Iris pigment epithelial cell (primary cell): Measurements from ENCODE around the gene HAUS8.
A peak's percentile ranks its signal among the peaks of the same experiment; 100 is the strongest.
"Not testable (repeated sequence)": the region's sequence is repeated elsewhere in the genome, so short reads cannot be mapped to it uniquely, and the experiment has no call there.

Experiments used
- DNase-seq: peaks from one replicate; pipeline ENCODE4 v3.0.0-alpha.2; 2011; ENCODE audit warnings: low read depth

Gene HAUS8

GRCh38 chr19:17035842-17036424 is 39.3 kb downstream of the HAUS8 start:
- no peak for DNase-seq

- DNase-seq = no peak
These were observed 43.5 kb downstream of the HAUS8 start for GRCh38 chr19:17031741-17032140.

GRCh38 chr19:17027535-17027975 is 47.7 kb downstream of the HAUS8 start:
- DNase-seq = no peak

- no peak for DNase-seq
These were observed 48.3 kb downstream of the HAUS8 start, which contains the start of gene CPAMD8 for GRCh38 chr19:17026706-17027534. Gene CPAMD8, minus strand, starts transcription at chr19:17026810. Its CDS starts 168 bp downstream, at chr19:17026642.

- DNase-seq = no peak
These were observed 49.1 kb downstream of the HAUS8 start for GRCh38 chr19:17025991-17026658.

- DNase-seq = no peak
These were observed 49.9 kb downstream of the HAUS8 start for GRCh38 chr19:17025361-17025760.

GRCh38 chr19:17024941-17025340 is 50.3 kb downstream of the HAUS8 start:
- not testable (repeated sequence) for DNase-seq

GRCh38 chr19:17023805-17024204 is 51.4 kb downstream of the HAUS8 start:
- no peak for DNase-seq

- no peak for DNase-seq
These were observed 52.5 kb downstream of the HAUS8 start for GRCh38 chr19:17022738-17023137.

GRCh38 chr19:17021793-17022590 is 53.3 kb downstream of the HAUS8 start:
- DNase-seq = peak; percentile 85

- DNase-seq = no peak
These were observed 53.9 kb downstream of the HAUS8 start for GRCh38 chr19:17021328-17021727.

- peak; percentile 33 for DNase-seq
These were observed 54.4 kb downstream of the HAUS8 start for GRCh38 chr19:17020823-17021222.

- no peak for DNase-seq
These were observed 54.9 kb downstream of the HAUS8 start for GRCh38 chr19:17020385-17020784.

GRCh38 chr19:17014212-17014861 is 60.9 kb downstream of the HAUS8 start:
- DNase-seq = peak; percentile 17

- no peak for DNase-seq
These were observed 63.8 kb downstream of the HAUS8 start for GRCh38 chr19:17011485-17011884.

- no peak for DNase-seq
These were observed 68.7 kb downstream of the HAUS8 start for GRCh38 chr19:17006579-17006978.

- no peak for DNase-seq
These were observed 70.3 kb downstream of the HAUS8 start for GRCh38 chr19:17005000-17005399.

- no peak for DNase-seq
These were observed 70.9 kb downstream of the HAUS8 start for GRCh38 chr19:17004386-17004785.

GRCh38 chr19:17002455-17002854 is 72.8 kb downstream of the HAUS8 start:
- no peak for DNase-seq

GRCh38 chr19:17001603-17002183 is 73.6 kb downstream of the HAUS8 start:
- DNase-seq = no peak
